ENCODE data around the gene HDC. TPM values are rescaled to one million over a fixed set of nuclear protein-coding genes. Genes with fewer than 3 reads are reported as not detected.

Gene HDC
- polyA plus RNA-seq, 1 donor (not counting 4 experiments of a cell fraction or from before 2014, with no cell fraction given) = not detected

DNA sequence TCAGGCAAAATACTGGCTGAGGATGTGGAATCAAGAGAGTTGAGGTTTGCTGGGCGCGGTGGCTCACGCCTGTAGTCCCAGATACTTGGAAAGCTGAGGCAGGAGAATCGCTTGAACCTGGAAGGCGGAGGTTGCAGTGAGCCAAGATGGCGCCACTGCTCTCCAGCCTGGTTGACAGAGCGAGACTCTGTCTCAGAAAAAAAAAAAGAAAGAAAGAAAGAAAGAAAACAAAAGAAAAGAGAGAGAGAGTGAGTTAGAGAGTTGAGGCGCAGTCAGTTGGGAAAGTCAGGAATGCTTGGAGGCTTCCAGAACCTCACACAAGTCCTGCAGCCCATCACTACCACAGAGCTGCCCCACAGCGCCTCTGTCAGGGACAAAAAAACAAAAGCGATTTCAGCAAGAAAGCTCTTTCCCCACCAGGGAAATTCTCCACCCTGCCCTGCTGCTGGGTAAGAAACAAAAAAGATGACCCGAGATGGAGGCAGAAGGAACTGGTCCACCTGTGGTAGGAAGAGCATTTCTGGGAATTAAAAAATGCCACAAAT, 13.8 kb downstream of the HDC start:
- Histone ChIP-seq H3K27me3 (ENCODE audit: control insufficient read depth, extremely low read depth, insufficient read depth, low read length) (no peaks in the 10 kb centered on the region), H3K4me1 (ENCODE audit: control insufficient read depth, extremely low read depth, insufficient read depth, low read length) (peaks cover 6% of the 10 kb centered on the region), H3K79me2 (ENCODE audit: control insufficient read depth, insufficient read depth, low read length) (no peaks in the 10 kb centered on the region), H3K36me3 (ENCODE audit: control insufficient read depth in 2 of 2, extremely low read depth in 1 of 2, insufficient read depth in 2 of 2, low read length in 2 of 2) (no peaks in the 10 kb centered on the region), H4K20me1 (ENCODE audit: control insufficient read depth, extremely low read depth, insufficient read depth, low read length) (no peaks in the 10 kb centered on the region), H2AFZ (ENCODE audit: control insufficient read depth, low read length) (no peak overlapping the region), H3K9me1 (ENCODE audit: control insufficient read depth, extremely low read depth, insufficient read depth, low read length) (no peaks in the 10 kb centered on the region), H3K9ac (ENCODE audit: control insufficient read depth, extremely low read depth, insufficient read depth, low read length) (no peak overlapping the region), H3K4me2 (ENCODE audit: control insufficient read depth, extremely low read depth, insufficient read depth, low read depth, low read length) (no peak overlapping the region), H3K4me3 (ENCODE audit: control insufficient read depth in 2 of 3, extremely low read depth in 1 of 3, insufficient read depth in 2 of 3, low read depth in 1 of 3, low read length in 3 of 3) (no peak overlapping the region), H3K9me3 (ENCODE audit: control insufficient read depth, low read depth, low read length) (no peaks in the 10 kb centered on the region), H3K27ac (ENCODE audit: control insufficient read depth, insufficient read depth, low read length) (no peak overlapping the region)
- FAIRE-seq (no peak), DNase-seq (ENCODE audit: low read depth, low spot score) (no peak)
- TF ChIP-seq, protein P1, sequence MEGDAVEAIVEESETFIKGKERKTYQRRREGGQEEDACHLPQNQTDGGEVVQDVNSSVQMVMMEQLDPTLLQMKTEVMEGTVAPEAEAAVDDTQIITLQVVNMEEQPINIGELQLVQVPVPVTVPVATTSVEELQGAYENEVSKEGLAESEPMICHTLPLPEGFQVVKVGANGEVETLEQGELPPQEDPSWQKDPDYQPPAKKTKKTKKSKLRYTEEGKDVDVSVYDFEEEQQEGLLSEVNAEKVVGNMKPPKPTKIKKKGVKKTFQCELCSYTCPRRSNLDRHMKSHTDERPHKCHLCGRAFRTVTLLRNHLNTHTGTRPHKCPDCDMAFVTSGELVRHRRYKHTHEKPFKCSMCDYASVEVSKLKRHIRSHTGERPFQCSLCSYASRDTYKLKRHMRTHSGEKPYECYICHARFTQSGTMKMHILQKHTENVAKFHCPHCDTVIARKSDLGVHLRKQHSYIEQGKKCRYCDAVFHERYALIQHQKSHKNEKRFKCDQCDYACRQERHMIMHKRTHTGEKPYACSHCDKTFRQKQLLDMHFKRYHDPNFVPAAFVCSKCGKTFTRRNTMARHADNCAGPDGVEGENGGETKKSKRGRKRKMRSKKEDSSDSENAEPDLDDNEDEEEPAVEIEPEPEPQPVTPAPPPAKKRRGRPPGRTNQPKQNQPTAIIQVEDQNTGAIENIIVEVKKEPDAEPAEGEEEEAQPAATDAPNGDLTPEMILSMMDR (optimal IDR thresholded peaks at IDR 0.05 in 1 of 3, IDR thresholded peaks at IDR 0.05 in 1 of 3, conservative IDR thresholded peaks at IDR 0.05 in 1 of 3; ENCODE audit: extremely low read depth in 1 of 3, insufficient read depth in 2 of 3, low read length in 3 of 3) = no peak
- TF ChIP-seq EZH2 (IDR thresholded peaks at IDR 0.05; ENCODE audit: low read length) = no peak
- dilution Hi-C loops (cut with MboI; ENCODE audit: extremely low pct_ligation_motif_present, low sequenced_read_pairs) = no loop called here

DNA sequence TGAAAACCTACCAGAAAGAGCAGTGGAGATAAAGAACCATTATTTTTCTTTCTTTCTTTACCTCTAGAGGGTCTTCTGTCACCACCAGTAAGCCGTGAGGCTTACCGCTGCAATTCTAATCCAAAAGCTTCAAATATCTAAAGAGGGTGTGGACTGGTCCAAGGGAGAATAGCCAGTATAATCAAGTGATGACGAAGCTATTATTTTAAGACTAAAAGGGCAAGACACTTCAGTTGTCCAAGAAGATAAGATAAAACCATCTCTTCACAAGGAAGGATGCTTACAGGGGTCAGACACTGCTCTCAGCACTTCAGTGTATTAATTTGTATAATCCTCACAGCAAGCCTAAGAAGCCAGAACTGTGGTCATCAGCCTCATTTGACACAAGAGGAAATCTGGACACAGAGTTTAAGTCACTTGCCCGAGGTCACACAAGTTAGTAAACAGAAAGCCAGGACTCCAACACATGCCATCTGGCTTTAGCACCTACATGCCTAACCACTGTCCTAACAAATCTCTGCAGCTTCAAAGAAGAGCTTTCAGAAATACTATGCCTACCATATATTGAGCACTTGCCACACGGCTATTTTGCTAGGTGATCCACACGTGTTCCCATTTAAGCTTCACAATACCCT, 14.6 kb downstream of the HDC start:
- Histone ChIP-seq H3K9me3 (ENCODE audit: control insufficient read depth, low read depth, low read length) (no peaks in the 10 kb centered on the region), H3K27ac (ENCODE audit: control insufficient read depth, insufficient read depth, low read length) (no peak overlapping the region), H3K9me1 (ENCODE audit: control insufficient read depth, extremely low read depth, insufficient read depth, low read length) (no peaks in the 10 kb centered on the region), H4K20me1 (ENCODE audit: control insufficient read depth, extremely low read depth, insufficient read depth, low read length) (no peaks in the 10 kb centered on the region), H2AFZ (ENCODE audit: control insufficient read depth, low read length) (no peak overlapping the region), H3K4me3 (ENCODE audit: control insufficient read depth in 2 of 3, extremely low read depth in 1 of 3, insufficient read depth in 2 of 3, low read depth in 1 of 3, low read length in 3 of 3) (no peak overlapping the region), H3K4me2 (ENCODE audit: control insufficient read depth, extremely low read depth, insufficient read depth, low read depth, low read length) (no peak overlapping the region), H3K36me3 (ENCODE audit: control insufficient read depth in 2 of 2, extremely low read depth in 1 of 2, insufficient read depth in 2 of 2, low read length in 2 of 2) (no peaks in the 10 kb centered on the region), H3K4me1 (ENCODE audit: control insufficient read depth, extremely low read depth, insufficient read depth, low read length) (peaks cover 6% of the 10 kb centered on the region), H3K27me3 (ENCODE audit: control insufficient read depth, extremely low read depth, insufficient read depth, low read length) (no peaks in the 10 kb centered on the region), H3K79me2 (ENCODE audit: control insufficient read depth, insufficient read depth, low read length) (no peaks in the 10 kb centered on the region), H3K9ac (ENCODE audit: control insufficient read depth, extremely low read depth, insufficient read depth, low read length) (no peak overlapping the region)
- no peak for DNase-seq (ENCODE audit: low read depth, low spot score)
- no peak for FAIRE-seq
- dilution Hi-C loops (cut with MboI; ENCODE audit: extremely low pct_ligation_motif_present, low sequenced_read_pairs) = no loop called here
- no peak for TF ChIP-seq EZH2 (IDR thresholded peaks at IDR 0.05; ENCODE audit: low read length)
- TF ChIP-seq, protein P1 (optimal IDR thresholded peaks at IDR 0.05 in 1 of 3, IDR thresholded peaks at IDR 0.05 in 1 of 3, conservative IDR thresholded peaks at IDR 0.05 in 1 of 3; ENCODE audit: extremely low read depth in 1 of 3, insufficient read depth in 2 of 3, low read length in 3 of 3) = no peak
